Breast epithelium (tissue), 3 donors: ENCODE results near the gene CRYGB.

Source experiments
- CTCF ChIP-seq, 3 donors: fragments of 450-650 bp; IDR thresholded peaks; one replicate each; pipeline ENCODE4 v1.5.1; 2016 to 2017; ENCODE audit warnings: antibody characterized with exemption in 3 of 3, mild to moderate bottlenecking in 3 of 3, moderate library complexity in 3 of 3
- POLR2A ChIP-seq: fragments of 450-650 bp; IDR thresholded peaks from one replicate; pipeline ENCODE4 v1.6.1; 2016; ENCODE audit warnings: antibody characterized with exemption, mild to moderate bottlenecking, moderate library complexity
- POLR2AphosphoS5 ChIP-seq, 3 donors: sonication (generic); formaldehyde crosslinking; IDR thresholded peaks; one replicate each; pipeline ENCODE4 v1.6.1; 2017; ENCODE audit warnings: antibody characterized with exemption in 3 of 3

DNA sequence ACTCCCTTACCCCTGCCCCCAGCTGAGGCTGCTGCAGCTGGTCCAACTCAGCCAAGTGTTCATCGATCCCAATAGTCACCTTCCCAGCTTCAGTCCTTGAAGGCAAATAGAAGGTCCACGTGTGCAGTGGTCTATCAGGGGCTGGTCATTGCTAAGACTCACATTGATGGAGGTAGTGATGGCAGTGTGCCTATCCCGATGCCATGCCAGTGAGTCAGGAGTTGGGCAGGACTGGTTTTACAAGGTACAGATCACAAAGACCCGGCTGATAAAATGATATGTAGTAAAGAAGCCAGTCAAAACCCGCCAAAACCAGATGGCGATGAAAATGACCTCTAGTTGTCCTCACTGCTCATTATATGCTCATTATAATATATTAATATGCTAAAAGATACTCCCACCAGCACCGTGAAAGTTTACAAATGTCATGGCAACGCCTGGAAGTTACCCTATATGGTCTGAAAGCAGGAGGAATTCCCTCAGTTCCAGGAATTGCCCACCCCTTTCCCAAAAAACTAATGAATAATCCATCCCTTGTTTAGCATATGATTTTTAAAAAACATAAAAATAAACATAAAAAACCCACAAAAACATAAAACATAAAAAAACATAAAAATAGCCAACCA lies 46.8 kb upstream of the CRYGB start:
- no peak for TF ChIP-seq CTCF (IDR thresholded peaks at IDR 0.05)
- TF ChIP-seq POLR2AphosphoS5 (IDR thresholded peaks at IDR 0.05): no peak
- TF ChIP-seq POLR2A: no peak
